ENCODE results near the gene ZFP62.
A peak's percentile ranks its signal among the peaks of the same experiment; 100 is the strongest.

DNA sequence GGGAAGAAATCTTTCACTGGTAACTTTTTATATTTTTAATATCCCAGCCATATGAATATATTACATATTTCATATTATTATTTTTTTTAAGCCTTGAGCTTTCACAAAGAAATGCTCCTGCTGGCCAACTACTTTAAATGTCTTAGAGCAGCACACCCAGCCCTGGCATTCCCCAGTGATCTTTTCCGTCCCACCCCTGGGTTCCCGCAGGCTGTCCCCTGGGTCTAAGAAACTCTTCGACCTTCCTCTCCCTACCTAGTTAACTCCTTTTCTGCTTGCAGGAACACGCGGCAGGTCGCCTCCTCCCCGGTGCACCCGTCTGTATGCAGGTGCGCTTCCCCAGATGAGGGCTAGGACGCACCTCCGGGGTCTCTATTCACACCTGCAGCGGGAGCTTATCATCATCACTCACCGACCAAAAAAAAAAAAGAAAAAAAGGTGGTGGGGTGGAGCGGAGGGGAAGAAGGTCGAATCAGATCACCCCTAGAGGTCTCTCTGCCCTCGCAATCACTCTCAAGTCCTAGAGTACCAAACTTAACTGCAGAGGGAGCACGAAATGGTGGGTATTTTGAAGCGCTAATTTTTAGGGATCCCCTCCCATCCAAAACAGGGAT, 696 bp downstream of the ZFP62 start:
- TF ChIP-seq ASH2L (IDR thresholded peaks at IDR 0.05; ENCODE audit: low read length), result no peak
- TF ChIP-seq EP300 (IDR thresholded peaks at IDR 0.05; ENCODE audit: borderline replicate concordance in 1 of 2, low read depth in 2 of 2, low read length in 2 of 2), result 0 out of 3 replicates have a peak, but pooled peaks of 1 of the 2 experiments have one; percentile 14

All from H1 (cell line).